H9 (cell line): Measurements from ENCODE around the gene ARSG. TPM values are rescaled to one million over a fixed set of nuclear protein-coding genes. Genes with fewer than 3 reads are reported as not detected.

Experiments
- DNase-seq: peaks from one replicate; pipeline ENCODE4 v3.0.0-alpha.2; 2017
- H2AFZ ChIP-seq: one replicate; pipeline ENCODE4 v1.6.1; 2013; ENCODE audit warnings: mild to moderate bottlenecking, low read length, control low read depth, moderate library complexity
- H2AK5ac ChIP-seq: 2 replicates; pipeline ENCODE4 v1.6.1; 2013; ENCODE audit warnings: low read length, control low read depth, mixed read lengths; ENCODE audit not compliant: insufficient read length
- H2BK120ac ChIP-seq: one replicate; pipeline ENCODE4 v1.6.1; 2013; ENCODE audit warnings: low read depth, mild to moderate bottlenecking, low read length, control low read depth, inconsistent platforms; ENCODE audit not compliant: poor library complexity, severe bottlenecking
- H2BK12ac ChIP-seq: 2 replicates; pipeline ENCODE4 v1.6.1; 2013; ENCODE audit warnings: low read length, control low read depth, mixed read lengths, low read depth; ENCODE audit not compliant: insufficient read length
- H2BK15ac ChIP-seq: 2 replicates; pipeline ENCODE4 v1.6.1; 2013; ENCODE audit warnings: low read depth, low read length, control low read depth
- H2BK20ac ChIP-seq: one replicate; pipeline ENCODE4 v1.6.1; 2013; ENCODE audit warnings: low read depth, mild to moderate bottlenecking, low read length, control low read depth, inconsistent platforms; ENCODE audit not compliant: poor library complexity, severe bottlenecking
- H2BK5ac ChIP-seq: 2 replicates; pipeline ENCODE4 v1.6.1; 2013; ENCODE audit warnings: low read length, control low read depth, mixed read lengths; ENCODE audit not compliant: insufficient read length
- H3K14ac ChIP-seq: 2 replicates; pipeline ENCODE4 v1.6.1; 2013; ENCODE audit warnings: low read length, control low read depth; ENCODE audit not compliant: insufficient read depth
- H3K18ac ChIP-seq: 2 replicates; pipeline ENCODE4 v1.6.1; 2013; ENCODE audit warnings: low read depth, mild to moderate bottlenecking, mixed read lengths, low read length, control low read depth; ENCODE audit not compliant: insufficient read length
- H3K23ac ChIP-seq: 2 replicates; pipeline ENCODE4 v1.6.1; 2013; ENCODE audit warnings: low read length, control low read depth, mixed read lengths, low read depth; ENCODE audit not compliant: insufficient read length
- H3K23me2 ChIP-seq: 2 replicates; pipeline ENCODE4 v1.6.1; 2013; ENCODE audit warnings: low read depth, mild to moderate bottlenecking, mixed read lengths, low read length, control low read depth; ENCODE audit not compliant: insufficient read length, poor library complexity, severe bottlenecking
- H3K27ac ChIP-seq: 2 replicates; pipeline ENCODE4 v1.5.1; 2013; ENCODE audit warnings: low read length, control low read depth, mixed read lengths, low read depth; ENCODE audit not compliant: insufficient read length
- H3K27me3 ChIP-seq: 2 replicates; pipeline ENCODE4 v1.6.1; 2013; ENCODE audit warnings: low read length, control low read depth, inconsistent platforms; ENCODE audit not compliant: insufficient read depth
- H3K4ac ChIP-seq: 2 replicates; pipeline ENCODE4 v1.6.1; 2013; ENCODE audit warnings: low read depth, mild to moderate bottlenecking, control low read depth, inconsistent platforms, low read length, moderate library complexity
- H3K4me1 ChIP-seq: 2 replicates; pipeline ENCODE4 v1.6.1; 2013; ENCODE audit warnings: low read length, control low read depth, inconsistent platforms; ENCODE audit not compliant: insufficient read depth
- H3K4me2 ChIP-seq: 2 replicates; pipeline ENCODE4 v1.6.1; 2013; ENCODE audit warnings: low read length, control low read depth, mixed read lengths; ENCODE audit not compliant: insufficient read length, insufficient read depth
- H3K56ac ChIP-seq: 2 replicates; pipeline ENCODE4 v1.6.1; 2013; ENCODE audit warnings: low read depth, mild to moderate bottlenecking, mixed read lengths, low read length, control low read depth; ENCODE audit not compliant: insufficient read length
- H3K79me1 ChIP-seq: 2 replicates; pipeline ENCODE4 v1.6.1; 2013; ENCODE audit warnings: low read depth, mild to moderate bottlenecking, moderate library complexity, low read length, control low read depth, inconsistent platforms; ENCODE audit not compliant: insufficient read depth, poor library complexity, severe bottlenecking
- H3K79me2 ChIP-seq: 2 replicates; pipeline ENCODE4 v1.6.1; 2013; ENCODE audit warnings: low read length, control low read depth, inconsistent platforms; ENCODE audit not compliant: insufficient read depth
- H3K9ac ChIP-seq: 2 replicates; pipeline ENCODE4 v1.6.1; 2013; ENCODE audit warnings: low read length, control low read depth, mixed read lengths; ENCODE audit not compliant: insufficient read length; ENCODE audit errors: extremely low read depth
- H3K9me3 ChIP-seq: one replicate; pipeline ENCODE4 v1.6.1; 2013; ENCODE audit warnings: low read depth, low read length, inconsistent platforms; ENCODE audit not compliant: control insufficient read depth
- H3T11ph ChIP-seq: one replicate; pipeline ENCODE4 v1.6.1; 2013; ENCODE audit warnings: mild to moderate bottlenecking, low read length, control low read depth, inconsistent platforms
- H4K20me1 ChIP-seq: one replicate; pipeline ENCODE4 v1.6.1; 2013; ENCODE audit not compliant: control insufficient read depth, insufficient read length, insufficient read depth
- H4K5ac ChIP-seq: 2 replicates; pipeline ENCODE4 v1.6.1; 2013; ENCODE audit warnings: low read depth, mild to moderate bottlenecking, mixed read lengths, low read length, control low read depth; ENCODE audit not compliant: insufficient read length
- H4K8ac ChIP-seq: replicated peaks from 2 replicates; pipeline ENCODE4 v1.6.1; 2013; ENCODE audit warnings: low read length, control low read depth, mixed read lengths, low read depth; ENCODE audit not compliant: insufficient read length
- H4K91ac ChIP-seq: 2 replicates; pipeline ENCODE4 v1.6.1; 2013; ENCODE audit warnings: low read depth, mild to moderate bottlenecking, moderate library complexity, mixed read lengths, low read length, control low read depth; ENCODE audit not compliant: insufficient read length
- H3K27ac Mint-ChIP-seq, 3 experiments: 2 replicates in 2 of 3; 3 replicates in 1 of 3; pipeline ENCODE4 v1.8.0; 2020 to 2021; ENCODE audit warnings: mixed read lengths in 3 of 3, mild to moderate bottlenecking in 1 of 3, moderate library complexity in 1 of 3
- H3K27me3 Mint-ChIP-seq: 2 replicates; pipeline ENCODE4 v1.8.0; 2021; ENCODE audit warnings: low read depth, mild to moderate bottlenecking, moderate library complexity, mixed read lengths
- H3K36me3 Mint-ChIP-seq, 3 experiments: 2 replicates in 2 of 3; 3 replicates in 1 of 3; pipeline ENCODE4 v1.8.0; 2020 to 2021; ENCODE audit warnings: low read depth in 3 of 3, mixed read lengths in 3 of 3; ENCODE audit not compliant: insufficient read depth in 1 of 3
- H3K4me1 Mint-ChIP-seq, 2 experiments: 2 replicates each; pipeline ENCODE4 v1.8.0; 2020; ENCODE audit warnings: mixed read lengths in 2 of 2
- H3K4me3 Mint-ChIP-seq, 2 experiments: 2 replicates in 1 of 2; 3 replicates in 1 of 2; pipeline ENCODE4 v1.8.0; 2020 to 2021; ENCODE audit warnings: mild to moderate bottlenecking in 2 of 2, mixed read lengths in 2 of 2, moderate library complexity in 1 of 2
- H3K9me3 Mint-ChIP-seq, 2 experiments: 2 replicates in 1 of 2; 3 replicates in 1 of 2; pipeline ENCODE4 v1.8.0; 2020; ENCODE audit warnings: mild to moderate bottlenecking in 2 of 2, mixed read lengths in 2 of 2, moderate library complexity in 1 of 2
- CTCF ChIP-seq: fragments of 200-600 bp; sonication (generic); conservative IDR thresholded peaks from 3 replicates; pipeline ENCODE4 v1.8.0; 2021; ENCODE audit warnings: antibody characterized with exemption, mild to moderate bottlenecking
- WGBS: extraction: QIAGEN DNeasy Blood & Tissue Kit; methylation state at CpG from one replicate; pipeline ENCODE4 v1.1.7; 2013; ENCODE audit warnings: missing lambda C conversion rate, low lambda C conversion rate, mixed read lengths; ENCODE audit not compliant: insufficient read length; ENCODE audit errors: extremely low coverage; 5-methylcytosine and 5-hydroxymethylcytosine counted together
- total RNA-seq: library from RNA; stranded (reverse); gene quantifications from 2 replicates; pipeline ENCODE4 v1.2.1, GENCODE V29; 2021

The ARSG gene
- total RNA-seq, 1 experiment from 2014 or later: 3.6 TPM

- Mint-ChIP-seq H3K4me3 (no peak overlapping the region), H3K27ac (no peak overlapping the region), H3K36me3 (peaks cover 0 to 3% (median 0%) of the 10 kb centered on the region in 3 experiments; a peak in 2 of 7 replicates), H3K4me1 (peaks cover 22 to 33% of the 10 kb centered on the region in 2 experiments), H3K27me3 (no peaks in the 10 kb centered on the region), H3K9me3 (peaks cover 0 to 2% of the 10 kb centered on the region in 2 experiments; a peak in 2 of 5 replicates)
- no peak for DNase-seq
- H3K4me2 ChIP-seq: no peak overlapping the region
- H3K27me3 ChIP-seq: no peaks in the 10 kb centered on the region
- no peak overlapping the region for H3K23ac ChIP-seq
- H3K23me2 ChIP-seq: no peaks in the 10 kb centered on the region
- no peak overlapping the region for H3K56ac ChIP-seq
- no peak overlapping the region for H4K91ac ChIP-seq
- H2AFZ ChIP-seq: no peak overlapping the region
- H3K4ac ChIP-seq: no peak overlapping the region
- H3K9ac ChIP-seq: no peak overlapping the region
- H3K27ac ChIP-seq: no peak overlapping the region
- H3K79me1 ChIP-seq: no peaks in the 10 kb centered on the region
- no peak overlapping the region for H3K18ac ChIP-seq
- no peak overlapping the region for H2BK20ac ChIP-seq
- no peaks in the 10 kb centered on the region for H3K4me1 ChIP-seq
- H4K20me1 ChIP-seq: no peaks in the 10 kb centered on the region
- H3K14ac ChIP-seq: no peak overlapping the region
- no peak overlapping the region for H4K8ac ChIP-seq
- H3K9me3 ChIP-seq: no peaks in the 10 kb centered on the region
- no peak overlapping the region for H4K5ac ChIP-seq
- no peak overlapping the region for H2BK5ac ChIP-seq
- no CpG with 5 or more reads among the region's 7 CpGs for WGBS
- no peak for TF ChIP-seq CTCF
- no peak overlapping the region for H2BK15ac ChIP-seq
- no peaks in the 10 kb centered on the region for H3K79me2 ChIP-seq
- no peak overlapping the region for H2BK12ac ChIP-seq
- no peak overlapping the region for H2BK120ac ChIP-seq
- no peak overlapping the region for H2AK5ac ChIP-seq
- H3T11ph ChIP-seq: no peak overlapping the region
These were observed 29.8 kb downstream of the ARSG start for GRCh38 chr17:68320943-68321555.
